Measurements from ENCODE around the gene FAM83C.
A peak's percentile ranks its signal among the peaks of the same experiment; 100 is the strongest.

Gene FAM83C

GRCh38 chr20:35298264-35298663 is 6.0 kb upstream of the FAM83C start:
- no peak for DNase-seq (ENCODE audit: low read depth)

GRCh38 chr20:35297740-35298139 is 5.5 kb upstream of the FAM83C start:
- DNase-seq (ENCODE audit: low read depth), result no peak

- no peak for DNase-seq (ENCODE audit: low read depth)
Measured at GRCh38 chr20:35297155-35297554, 4.9 kb upstream of the FAM83C start.

- no peak for DNase-seq (ENCODE audit: low read depth)
Measured at GRCh38 chr20:35296101-35296554, 3.9 kb upstream of the FAM83C start.

GRCh38 chr20:35295674-35296073 is 3.4 kb upstream of the FAM83C start:
- no peak for DNase-seq (ENCODE audit: low read depth)

- no peak for DNase-seq (ENCODE audit: low read depth)
Measured at GRCh38 chr20:35295058-35295457, 2.8 kb upstream of the FAM83C start.

GRCh38 chr20:35294293-35294685 is 2.1 kb upstream of the FAM83C start:
- no peak for DNase-seq (ENCODE audit: low read depth)

GRCh38 chr20:35293303-35294292 is 1.4 kb upstream of the FAM83C start:
- no peak for DNase-seq (ENCODE audit: low read depth)

- DNase-seq (ENCODE audit: low read depth), result no peak
Measured at GRCh38 chr20:35292504-35293285, 470 bp upstream of the FAM83C start.

- no peak for DNase-seq (ENCODE audit: low read depth)
Measured at GRCh38 chr20:35290887-35291417, 1.3 kb downstream of the FAM83C start.

- no peak for DNase-seq (ENCODE audit: low read depth)
Measured at GRCh38 chr20:35290186-35290886, 1.9 kb downstream of the FAM83C start.

GRCh38 chr20:35288325-35289060 is 3.7 kb downstream of the FAM83C start:
- DNase-seq (ENCODE audit: low read depth), result no peak

- DNase-seq (ENCODE audit: low read depth), result no peak
Measured at GRCh38 chr20:35287509-35288324, 4.5 kb downstream of the FAM83C start.

- no peak for DNase-seq (ENCODE audit: low read depth)
Measured at GRCh38 chr20:35286899-35287508, 5.2 kb downstream of the FAM83C start.

- no peak for DNase-seq (ENCODE audit: low read depth)
Measured at GRCh38 chr20:35286077-35286898, 5.9 kb downstream of the FAM83C start.

- no peak for DNase-seq (ENCODE audit: low read depth)
Measured at GRCh38 chr20:35285806-35286076, 6.5 kb downstream of the FAM83C start.

- no peak for DNase-seq (ENCODE audit: low read depth)
Measured at GRCh38 chr20:35284992-35285805, 7.0 kb downstream of the FAM83C start.

- DNase-seq (ENCODE audit: low read depth), result peak; percentile 60
Measured at GRCh38 chr20:35284267-35284991, 7.8 kb downstream of the FAM83C start, which contains the start of gene EIF6. Gene EIF6, minus strand, starts transcription at chr20:35284772. Its CDS starts 285 bp downstream, at chr20:35284487.
